ENCODE results near the gene UTS2B.

- TF ChIP-seq CTCF (IDR thresholded peaks at IDR 0.05) (no peak), POLR2A (IDR thresholded peaks at IDR 0.05) (no peak)
These were observed 31.1 kb upstream of the UTS2B start for GRCh38 chr3:191361456-191361855.
